ENCODE results near the gene RNF5. TPM values are rescaled to one million over a fixed set of nuclear protein-coding genes. Genes with fewer than 3 reads are reported as not detected.

The RNF5 gene
- total and polyA plus RNA-seq, 7 donors = 61.5 to 220 (median 107) TPM

DNA sequence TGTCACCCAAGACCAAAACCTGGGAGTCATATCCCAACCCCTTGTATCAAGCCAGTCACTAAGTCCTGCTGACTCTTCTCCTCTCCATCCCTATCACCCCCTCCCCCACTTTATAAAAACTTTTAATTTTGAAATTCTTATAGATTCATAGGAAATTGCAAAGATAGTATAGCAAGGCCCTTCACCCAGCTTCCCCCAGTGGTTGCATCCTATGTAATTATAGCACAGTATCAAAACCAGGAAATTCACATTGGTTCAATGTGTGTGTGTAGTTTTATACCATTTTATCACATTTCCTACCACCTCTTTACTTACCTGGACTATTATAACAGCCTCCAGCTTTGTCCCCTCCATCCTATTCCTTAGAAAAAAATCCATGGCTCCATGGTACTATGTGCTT, 20.2 kb upstream of the RNF5 start:
- peaks cover 14 to 57% (median 20%) of the 10 kb centered on the region in 4 donors for H3K36me3 ChIP-seq
- no peak overlapping the region for H3K27ac ChIP-seq
- no peak overlapping the region for H3K4me3 ChIP-seq
- DNase-seq = no peak
- intact Hi-C loops (cut with DNase I) = loop anchor here (10.0 kb wide), 1 partner anchor 113 kb away; no protein-coding TSS in a partner anchor
- no peak for TF ChIP-seq EP300 (IDR thresholded peaks at IDR 0.05)
- TF ChIP-seq POLR2A (IDR thresholded peaks at IDR 0.05) = no peak
- TF ChIP-seq, protein P1, sequence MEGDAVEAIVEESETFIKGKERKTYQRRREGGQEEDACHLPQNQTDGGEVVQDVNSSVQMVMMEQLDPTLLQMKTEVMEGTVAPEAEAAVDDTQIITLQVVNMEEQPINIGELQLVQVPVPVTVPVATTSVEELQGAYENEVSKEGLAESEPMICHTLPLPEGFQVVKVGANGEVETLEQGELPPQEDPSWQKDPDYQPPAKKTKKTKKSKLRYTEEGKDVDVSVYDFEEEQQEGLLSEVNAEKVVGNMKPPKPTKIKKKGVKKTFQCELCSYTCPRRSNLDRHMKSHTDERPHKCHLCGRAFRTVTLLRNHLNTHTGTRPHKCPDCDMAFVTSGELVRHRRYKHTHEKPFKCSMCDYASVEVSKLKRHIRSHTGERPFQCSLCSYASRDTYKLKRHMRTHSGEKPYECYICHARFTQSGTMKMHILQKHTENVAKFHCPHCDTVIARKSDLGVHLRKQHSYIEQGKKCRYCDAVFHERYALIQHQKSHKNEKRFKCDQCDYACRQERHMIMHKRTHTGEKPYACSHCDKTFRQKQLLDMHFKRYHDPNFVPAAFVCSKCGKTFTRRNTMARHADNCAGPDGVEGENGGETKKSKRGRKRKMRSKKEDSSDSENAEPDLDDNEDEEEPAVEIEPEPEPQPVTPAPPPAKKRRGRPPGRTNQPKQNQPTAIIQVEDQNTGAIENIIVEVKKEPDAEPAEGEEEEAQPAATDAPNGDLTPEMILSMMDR (IDR thresholded peaks at IDR 0.05) = no peak
- TF ChIP-seq POLR2AphosphoS5 (IDR thresholded peaks at IDR 0.05) = no peak
- H3K27me3 ChIP-seq = no peaks in the 10 kb centered on the region
- no peaks in the 10 kb centered on the region for H3K9me3 ChIP-seq
- peaks cover 0 to 25% (median 19%) of the 10 kb centered on the region in 4 donors for H3K4me1 ChIP-seq

DNA sequence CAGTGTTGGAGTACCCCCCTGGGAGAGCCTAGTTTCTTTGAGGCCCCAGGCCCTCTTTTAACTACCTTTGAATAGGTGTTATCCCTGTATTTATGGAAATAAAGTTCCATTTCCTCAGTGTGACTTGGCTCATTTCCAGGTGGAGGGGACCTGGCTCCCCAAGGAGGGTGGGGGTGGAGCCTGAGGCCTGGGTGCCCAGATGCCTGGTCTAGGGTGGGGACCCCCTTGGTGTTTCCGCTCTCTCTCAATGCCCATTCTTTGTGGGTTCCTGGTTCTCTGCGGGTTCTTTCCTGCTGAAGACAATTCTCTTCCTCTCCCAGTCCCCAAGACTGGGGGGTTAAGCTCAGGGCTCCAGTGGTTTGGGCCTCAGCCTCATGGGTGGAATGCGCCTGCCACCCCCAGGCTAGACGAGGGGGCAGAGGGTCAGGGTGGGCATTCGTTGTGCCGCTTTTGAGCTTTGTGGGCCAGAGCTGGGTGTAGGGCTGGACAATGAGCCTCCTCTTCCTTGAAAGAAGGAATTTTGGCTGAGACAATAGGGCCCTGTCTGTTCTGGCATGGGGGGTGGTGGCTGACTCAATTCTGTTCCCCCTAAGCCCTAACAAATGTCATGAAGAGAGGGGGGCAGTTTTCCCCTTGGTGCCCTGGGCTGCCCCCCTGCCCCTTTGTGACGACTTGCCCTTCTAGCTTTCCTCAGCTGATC, 14.5 kb upstream of the RNF5 start:
- H3K4me1 ChIP-seq = peaks cover 0 to 3% (median 0%) of the 10 kb centered on the region in 4 donors
- H3K36me3 ChIP-seq = peaks cover 10 to 74% (median 24%) of the 10 kb centered on the region in 4 donors
- TF ChIP-seq, protein P1 (IDR thresholded peaks at IDR 0.05) = no peak
- H3K9me3 ChIP-seq = no peaks in the 10 kb centered on the region
- H3K27ac ChIP-seq = peak overlapping the region; percentile 53 to 60 (median 56)
- H3K4me3 ChIP-seq = no peak overlapping the region
- 92% methylated on average over 7 of the region's 7 CpGs for WGBS, 2 donors
- no peak for DNase-seq
- no peaks in the 10 kb centered on the region for H3K27me3 ChIP-seq
- intact Hi-C loops (cut with DNase I) = no loop called here

DNA sequence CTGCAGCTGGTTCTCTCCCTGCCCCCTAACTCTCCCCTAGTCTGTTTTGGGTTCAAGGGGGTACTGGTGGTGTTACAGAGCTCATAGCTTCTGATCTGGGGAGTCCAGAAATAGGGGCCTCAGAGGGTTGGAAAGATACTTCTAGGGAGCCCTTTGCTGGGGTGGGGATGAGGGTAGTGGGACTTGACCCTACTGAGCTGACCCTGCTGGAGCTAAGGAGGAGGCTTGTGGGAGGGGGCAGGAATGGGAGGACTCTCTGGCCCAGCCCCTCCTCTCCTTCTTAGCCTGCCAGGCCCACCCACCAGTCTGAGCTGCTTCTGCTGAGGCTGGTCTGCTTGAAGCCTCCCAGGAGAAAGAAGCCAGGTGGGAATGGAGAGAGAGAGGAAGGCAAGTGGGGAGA, 13.9 kb upstream of the RNF5 start, which contains the start of gene EGFL8:
TSS of gene EGFL8 (plus strand) at position 301 of the 400 bp plus-strand sequence. CDS start 1,571 bp downstream, outside the sequence.
- Histone ChIP-seq H3K4me3 (no peak within 1 kb of the TSS), H3K27me3 (no peaks in the 10 kb centered on the region), H3K36me3 (peaks cover 8 to 76% (median 25%) of the 10 kb centered on the region in 4 donors), H3K9me3 (no peaks in the 10 kb centered on the region), H3K27ac (peak within 1 kb of the TSS; percentile 53 to 60 (median 56)), H3K4me1 (peaks cover 0 to 3% (median 0%) of the 10 kb centered on the region in 4 donors)
- TF ChIP-seq, protein P1 (IDR thresholded peaks at IDR 0.05) = no peak
- no peak for TF ChIP-seq POLR2AphosphoS5 (IDR thresholded peaks at IDR 0.05)
- no peak for TF ChIP-seq EP300 (IDR thresholded peaks at IDR 0.05)
- TF ChIP-seq POLR2A (IDR thresholded peaks at IDR 0.05) = no peak
- intact Hi-C loops (cut with DNase I) = no loop called here
- DNase-seq = no peak

DNA sequence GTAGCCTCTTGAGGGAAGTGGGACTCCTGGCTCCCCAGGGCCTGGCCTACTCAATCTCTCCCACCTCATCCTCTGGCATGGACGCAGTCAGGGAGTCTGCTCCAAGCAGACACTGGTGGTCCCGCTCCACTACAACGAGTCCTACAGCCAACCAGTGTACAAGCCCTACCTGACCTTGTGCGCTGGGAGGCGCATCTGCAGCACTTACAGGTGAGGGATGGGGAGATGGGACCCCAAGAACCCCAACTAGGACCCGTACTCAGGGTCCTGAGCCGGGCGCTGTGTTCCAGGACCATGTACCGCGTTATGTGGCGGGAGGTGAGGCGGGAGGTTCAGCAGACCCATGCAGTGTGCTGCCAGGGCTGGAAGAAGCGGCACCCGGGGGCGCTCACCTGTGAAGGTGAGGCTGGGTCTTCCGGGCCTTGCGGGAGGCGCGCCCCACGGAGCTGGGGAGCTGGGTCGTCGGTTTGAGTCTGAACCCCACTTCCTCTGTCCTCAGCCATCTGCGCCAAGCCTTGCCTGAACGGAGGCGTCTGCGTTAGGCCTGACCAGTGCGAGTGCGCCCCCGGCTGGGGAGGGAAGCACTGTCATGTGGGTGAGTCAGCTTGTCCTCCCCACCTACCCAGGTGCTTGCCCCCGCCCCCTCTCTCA, 11.7 kb upstream of the RNF5 start:
- intact Hi-C loops (cut with DNase I) = no loop called here
- WGBS, 2 donors = 89 to 93% methylated on average over 30 of the region's 30 CpGs
- H3K4me3 ChIP-seq = no peak overlapping the region
- H3K9me3 ChIP-seq = no peaks in the 10 kb centered on the region
- peaks cover 0 to 3% (median 0%) of the 10 kb centered on the region in 4 donors for H3K4me1 ChIP-seq
- no peak for DNase-seq
- TF ChIP-seq EP300 (IDR thresholded peaks at IDR 0.05) (no peak), POLR2A (IDR thresholded peaks at IDR 0.05) (no peak), POLR2AphosphoS5 (IDR thresholded peaks at IDR 0.05) (no peak)
- TF ChIP-seq, protein P1 (IDR thresholded peaks at IDR 0.05) = no peak
- peaks cover 27 to 90% (median 29%) of the 10 kb centered on the region in 4 donors for H3K36me3 ChIP-seq
- H3K27me3 ChIP-seq = no peaks in the 10 kb centered on the region
- peak overlapping the region in 3 of 4 donors; percentile 5 to 16 (median 6) for H3K27ac ChIP-seq

Data from sigmoid colon (tissue), 7 donors.